ENCODE data around the gene DNAH12.

Gene DNAH12

DNA sequence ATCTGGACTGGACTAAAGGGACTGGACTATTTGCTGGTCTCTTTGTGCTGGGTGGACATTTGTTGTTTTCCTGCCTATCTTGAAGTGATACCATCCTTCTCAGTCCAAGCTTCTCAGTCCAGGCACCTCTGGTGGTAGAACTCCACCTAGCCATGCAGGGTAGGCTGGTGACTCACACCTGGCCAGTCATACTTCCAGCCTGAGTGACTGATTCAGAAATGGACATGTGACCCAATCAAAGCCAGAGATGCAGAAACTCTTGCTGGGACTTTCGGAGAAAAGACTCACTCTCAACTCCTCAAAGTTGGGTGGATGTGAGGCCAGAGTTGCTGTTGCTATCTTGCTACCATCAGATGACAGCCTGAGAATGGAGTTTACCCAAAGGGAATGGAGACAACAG is 246.1 kb downstream of the DNAH12 start:
- DNase-seq = peak; percentile 3

DNA sequence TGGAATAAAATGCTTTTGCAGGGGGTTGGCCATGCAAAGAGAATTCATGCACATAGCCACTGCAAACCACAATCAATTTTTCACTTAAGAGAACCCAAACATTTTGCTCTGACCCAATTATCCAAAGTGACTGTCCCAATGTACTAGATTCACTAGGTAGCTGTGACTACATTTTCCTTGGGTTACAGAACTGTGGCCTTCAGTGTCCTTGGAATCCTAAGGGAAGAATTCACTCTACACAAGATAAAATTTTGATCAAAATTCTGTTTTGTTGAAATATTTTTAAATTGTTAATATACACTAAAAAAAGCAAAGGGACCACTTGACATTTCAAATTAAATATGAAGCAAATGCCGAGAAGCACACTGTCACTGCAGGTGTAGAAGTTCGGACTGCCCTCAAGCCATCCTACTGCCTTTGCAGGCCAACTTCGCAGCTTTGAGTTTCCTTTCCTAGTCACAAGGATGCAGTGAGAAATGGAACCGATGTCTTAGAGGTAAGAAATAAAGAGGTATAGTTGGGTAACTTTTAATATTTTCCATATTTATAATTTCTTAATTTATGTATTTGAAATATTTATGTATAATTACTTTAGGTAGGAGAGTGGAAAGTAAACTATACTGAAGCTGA is 251.1 kb downstream of the DNAH12 start:
- no peak for DNase-seq

DNA sequence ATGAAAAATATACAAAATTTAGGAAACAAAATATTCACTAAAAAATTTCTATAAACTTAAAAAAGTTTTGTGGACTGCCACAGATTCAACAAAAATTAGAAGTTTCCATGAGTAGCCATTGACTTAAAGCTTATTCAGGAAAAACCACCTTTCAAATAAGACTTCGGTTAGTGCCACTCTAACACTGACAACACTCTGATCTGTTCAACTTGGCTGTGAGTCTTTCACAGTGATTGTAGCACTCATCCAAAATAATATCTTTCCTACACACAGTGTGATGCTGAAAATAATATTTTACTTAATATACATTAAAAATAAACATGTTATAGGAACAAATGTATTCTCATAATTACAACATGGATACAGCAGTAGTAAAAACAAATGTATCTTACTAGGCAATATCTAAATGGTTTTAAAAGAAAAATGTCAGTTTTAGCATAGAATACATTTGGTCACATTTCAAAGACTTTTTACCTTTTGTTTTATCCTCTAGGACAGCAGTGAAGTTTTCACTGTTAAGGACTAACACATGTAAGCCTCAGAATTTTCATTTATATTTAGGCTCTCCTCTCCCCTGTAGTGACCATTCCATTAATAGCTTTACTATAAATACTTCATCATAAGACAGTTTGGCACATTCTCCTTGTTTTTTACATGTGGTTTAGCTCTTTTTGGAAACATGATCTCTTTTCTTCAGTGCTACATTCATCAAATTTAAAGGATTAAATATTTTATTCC is 251.8 kb downstream of the DNAH12 start, which contains the start of gene ASB14:
TSS of gene ASB14 (minus strand) at position 527 of the 738 bp plus-strand sequence. CDS start 652 bp downstream, outside the sequence.
- no peak for DNase-seq

DNA sequence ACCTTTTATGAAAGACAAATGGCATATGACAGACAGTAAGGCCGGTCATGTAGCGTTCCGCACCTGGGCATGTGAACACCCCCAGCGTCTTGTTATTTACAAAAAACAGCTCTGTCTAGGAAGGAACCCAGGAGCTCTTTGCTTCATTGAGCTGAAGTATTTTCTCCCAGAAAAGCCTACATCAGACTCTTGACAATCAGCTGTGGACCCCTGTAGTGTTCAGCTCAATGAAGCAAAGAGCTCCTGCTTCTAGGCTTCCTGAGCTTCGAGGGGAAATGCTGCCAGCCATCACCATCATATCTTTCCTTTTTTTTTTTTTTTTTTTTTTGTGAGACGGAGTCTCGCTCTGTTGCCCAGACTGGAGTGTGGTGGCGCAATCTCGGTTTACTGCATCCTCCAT is 255.7 kb downstream of the DNAH12 start:
- DNase-seq = no peak

DNA sequence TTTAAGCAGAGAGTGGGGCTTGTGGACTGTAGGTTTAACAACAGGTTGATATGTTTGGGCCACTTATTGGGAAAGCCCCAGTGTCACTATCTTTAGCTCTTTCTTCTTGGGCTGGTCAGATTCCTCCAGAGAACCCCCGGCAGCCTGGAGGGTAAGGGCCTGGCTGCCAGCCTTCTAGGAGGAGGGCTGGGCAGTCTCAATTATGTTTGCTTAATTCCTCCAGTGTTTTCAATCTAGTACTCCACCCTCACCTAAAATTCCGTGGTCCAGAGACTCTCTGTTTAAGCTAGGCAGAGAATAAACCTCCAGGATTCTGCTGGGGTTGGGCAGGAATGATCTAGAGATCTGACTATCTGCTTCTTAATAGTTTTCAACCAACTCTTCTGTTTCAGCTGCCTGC is 256.9 kb downstream of the DNAH12 start:
- no peak for DNase-seq

DNA sequence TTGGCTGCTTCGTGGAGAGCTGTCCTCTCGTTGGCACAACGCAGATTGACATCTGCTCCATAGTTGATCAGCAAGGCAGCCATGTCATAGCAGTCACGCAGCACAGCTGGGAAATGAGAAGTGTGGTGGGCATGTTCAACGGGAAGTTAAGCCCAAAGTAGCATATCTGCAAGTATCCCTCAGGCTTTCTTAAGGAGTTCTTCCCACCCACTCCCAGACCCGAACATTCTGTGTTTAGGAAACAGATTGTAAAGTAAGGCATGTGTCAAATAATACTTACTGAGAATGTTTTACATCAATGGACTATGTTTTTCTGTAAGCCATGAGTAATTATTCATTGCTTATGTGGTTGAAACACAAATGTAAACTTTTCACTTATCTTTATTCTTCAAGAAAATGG is 260.8 kb downstream of the DNAH12 start:
- no peak for DNase-seq

DNA sequence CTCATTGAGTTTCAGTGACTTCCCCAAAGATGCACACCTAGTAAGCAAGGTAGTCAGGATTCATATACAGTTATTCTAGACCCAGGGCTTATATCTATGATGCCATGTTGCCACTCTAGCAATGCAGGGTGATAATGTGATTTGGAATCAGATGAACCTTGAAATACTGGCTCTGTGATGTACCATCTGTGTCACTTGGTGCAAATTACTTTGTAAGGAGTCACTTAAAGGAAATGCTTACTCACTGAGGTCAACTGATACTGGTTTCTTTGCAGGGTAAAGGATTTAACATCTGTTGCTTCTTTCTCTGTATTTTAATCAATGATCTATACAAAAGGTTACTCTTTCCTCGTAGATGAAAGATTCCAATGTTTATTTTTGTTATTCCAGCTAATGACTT is 262.4 kb downstream of the DNAH12 start:
- peak; percentile 14 for DNase-seq

DNA sequence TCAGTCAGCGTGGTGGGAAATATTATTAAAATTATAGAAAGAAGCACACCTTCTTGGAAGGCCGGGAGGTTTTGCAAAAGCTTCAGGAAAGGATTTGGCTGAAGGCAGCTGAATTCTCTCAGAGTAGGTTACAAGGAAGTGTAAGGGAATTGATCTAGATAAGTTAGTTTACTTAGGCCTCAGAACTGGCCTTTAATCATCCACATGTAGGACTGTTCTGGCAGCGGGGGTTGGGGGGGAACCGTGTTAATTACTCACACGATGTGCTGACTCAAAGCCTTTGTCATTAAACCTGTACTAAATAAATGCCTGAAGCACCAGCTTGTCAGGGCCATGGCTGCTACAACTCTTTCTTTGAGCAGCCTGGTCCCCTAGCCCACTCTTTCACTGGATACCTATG is 264.5 kb downstream of the DNAH12 start:
- no peak for DNase-seq

DNA sequence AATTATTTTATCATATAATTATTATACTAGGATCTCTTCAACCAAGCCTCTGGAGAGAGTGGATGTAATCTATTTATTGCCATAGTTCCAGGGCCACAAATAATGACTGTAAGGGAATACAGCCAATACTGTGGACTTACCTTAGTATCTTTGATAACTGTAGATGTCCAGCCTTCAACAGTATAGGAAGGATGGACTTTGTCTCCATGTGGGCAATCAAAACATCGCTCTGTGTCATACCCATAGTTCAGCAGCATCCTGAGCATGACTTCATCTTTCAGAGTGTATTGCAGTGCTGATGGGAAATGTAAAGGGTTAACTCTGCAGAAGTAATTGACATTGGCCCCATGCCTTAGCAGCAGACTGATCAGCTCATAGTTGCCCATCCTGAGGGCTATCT is 265.9 kb downstream of the DNAH12 start:
- DNase-seq = no peak

DNA sequence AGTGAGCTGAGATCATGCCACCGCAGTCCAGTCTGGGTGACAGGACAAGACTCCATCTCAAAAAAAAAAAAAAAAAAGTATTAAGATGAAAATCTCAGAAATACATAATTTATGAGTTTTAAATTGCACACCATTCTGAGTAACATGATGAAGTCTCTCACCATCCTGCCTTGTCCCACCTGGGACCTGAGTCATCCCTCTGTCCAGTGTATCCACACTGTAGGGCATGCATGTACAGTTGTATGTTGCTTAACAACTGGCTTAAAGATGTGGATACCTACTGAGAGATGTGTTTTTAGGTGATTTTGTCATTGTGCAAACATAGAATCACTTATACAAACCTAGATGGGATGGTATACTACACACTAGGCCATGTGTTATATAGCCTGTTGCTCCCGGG is 268.8 kb downstream of the DNAH12 start:
- no peak for DNase-seq

DNA sequence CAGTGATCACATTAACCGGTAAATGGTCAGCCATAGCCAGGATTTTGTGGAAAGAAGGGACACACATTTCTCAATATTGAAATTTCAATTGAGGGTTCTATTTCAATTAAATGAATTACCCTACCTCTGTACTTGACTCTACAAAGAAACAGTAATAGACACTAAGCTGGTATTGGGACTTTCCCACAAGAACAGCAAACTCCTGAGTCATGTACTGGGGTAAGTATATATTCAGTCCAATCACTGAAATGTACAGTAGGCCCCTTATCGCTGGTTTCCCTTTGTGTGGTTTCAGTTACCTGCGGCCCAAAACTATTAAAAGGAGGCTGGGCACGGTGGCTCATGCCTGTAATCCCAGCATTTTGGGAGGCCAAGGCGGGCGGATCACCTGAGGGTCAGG is 269.3 kb downstream of the DNAH12 start:
- DNase-seq = no peak

DNA sequence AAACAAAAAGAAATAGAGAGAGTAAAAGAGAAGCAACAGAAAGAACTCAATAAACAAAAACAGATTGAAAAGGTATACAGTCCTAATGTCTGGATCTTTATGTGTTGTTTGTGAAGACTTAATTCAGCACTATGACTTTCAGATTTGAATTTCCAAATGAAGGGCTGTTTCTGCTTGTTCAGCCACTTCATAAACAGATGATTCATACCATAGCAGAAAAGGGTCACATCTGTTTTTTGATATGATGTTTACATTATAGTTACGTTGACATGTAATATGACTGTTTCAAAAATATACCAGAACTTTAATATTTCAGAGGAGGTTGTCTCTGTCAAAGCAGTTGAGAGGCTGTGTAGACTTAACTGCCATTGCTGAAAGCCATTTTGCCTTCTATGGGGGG is 275.7 kb downstream of the DNAH12 start:
- DNase-seq = no peak

DNA sequence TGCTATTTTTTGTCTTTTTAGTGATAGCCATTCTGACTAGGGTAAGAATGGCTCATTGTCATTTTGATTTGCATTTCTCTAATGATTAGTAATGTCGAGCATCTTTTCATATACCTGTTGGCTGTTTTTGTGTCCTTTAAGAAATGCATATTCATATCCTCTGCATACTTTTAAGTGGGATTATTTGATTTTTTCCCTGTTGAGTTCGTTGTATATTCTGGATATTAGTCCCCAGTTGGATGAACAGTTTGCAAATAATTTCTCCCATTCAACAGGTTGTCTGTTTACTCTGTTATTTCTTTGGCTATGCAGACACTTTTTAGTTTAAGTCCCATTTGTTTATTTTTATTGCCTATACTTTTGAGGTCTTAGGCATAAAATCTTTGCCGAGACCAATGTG is 282.2 kb downstream of the DNAH12 start:
- no peak for DNase-seq

DNA sequence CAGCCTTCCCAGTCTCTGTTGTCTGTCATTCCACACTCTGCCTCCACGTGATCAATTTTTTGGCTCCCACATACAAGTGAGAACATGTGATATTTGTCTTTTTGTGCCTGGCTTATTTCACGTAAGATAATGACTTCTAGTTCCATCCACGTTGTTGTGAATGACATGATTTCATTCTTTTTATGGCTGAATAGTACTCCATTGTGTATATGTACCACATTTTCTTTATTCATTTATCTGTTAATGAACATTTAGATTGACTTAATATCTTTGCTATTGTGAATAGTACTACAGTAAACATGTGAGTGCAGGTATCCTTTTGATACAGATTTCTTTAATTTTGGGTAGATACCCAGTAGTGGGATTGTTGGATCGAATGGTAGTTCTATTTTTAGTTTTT is 283.0 kb downstream of the DNAH12 start:
- no peak for DNase-seq

DNA sequence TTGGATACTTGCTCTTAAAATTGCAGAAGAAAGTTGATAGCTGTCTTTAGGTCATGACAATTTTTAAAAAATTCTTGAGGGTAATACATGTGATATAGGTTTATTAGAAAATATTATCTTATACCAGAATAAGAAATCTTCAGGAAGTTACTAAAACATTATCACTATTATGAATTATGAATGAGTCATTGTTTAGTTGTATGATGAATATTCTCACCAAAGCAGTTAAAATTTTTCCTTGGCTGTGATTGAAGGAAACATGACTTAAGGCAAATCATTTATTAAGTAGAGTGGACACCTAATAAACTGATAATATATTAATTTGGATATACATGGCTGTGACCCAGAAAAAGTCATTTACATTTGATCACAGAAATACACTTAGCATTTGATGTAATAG is 286.5 kb downstream of the DNAH12 start:
- no peak for DNase-seq

DNA sequence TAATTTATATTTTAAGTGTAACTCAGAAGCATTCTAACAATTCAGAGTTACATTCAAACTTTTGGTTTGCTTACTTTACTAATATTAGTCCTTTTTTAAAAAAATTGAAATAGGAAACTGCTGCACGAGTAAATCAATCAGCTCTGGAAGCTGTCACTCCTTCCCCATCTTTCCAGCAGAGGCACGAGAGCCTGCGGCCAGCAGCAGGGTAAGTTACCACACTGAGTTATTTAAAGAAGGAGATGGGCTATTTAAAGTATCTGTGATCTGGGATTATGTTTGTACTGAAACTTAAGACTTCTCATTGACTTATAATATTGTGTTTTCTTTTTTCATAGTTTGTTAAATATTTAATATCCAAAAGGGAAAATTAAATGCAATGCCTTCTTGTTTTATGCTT is 287.3 kb downstream of the DNAH12 start:
- DNase-seq = no peak

DNA sequence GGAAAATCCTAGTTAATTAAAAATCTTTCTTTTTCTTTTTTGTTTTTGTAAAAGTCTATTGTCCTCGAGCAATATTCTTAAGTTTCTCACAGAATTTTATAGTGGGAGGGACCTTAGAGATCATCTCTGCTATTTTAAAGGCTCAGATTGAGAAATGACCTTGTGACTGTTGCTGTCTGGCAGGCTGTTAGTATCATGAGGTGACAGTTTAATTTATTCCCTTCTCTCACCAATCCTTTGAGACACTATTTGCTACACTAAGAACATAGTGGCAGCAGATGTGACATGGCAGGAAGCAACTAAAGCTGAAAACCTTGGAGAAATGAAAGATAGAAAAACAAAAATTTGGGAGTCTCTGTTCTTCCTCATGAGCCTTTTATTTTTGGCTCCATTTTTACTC is 291.7 kb downstream of the DNAH12 start:
- DNase-seq = no peak

DNA sequence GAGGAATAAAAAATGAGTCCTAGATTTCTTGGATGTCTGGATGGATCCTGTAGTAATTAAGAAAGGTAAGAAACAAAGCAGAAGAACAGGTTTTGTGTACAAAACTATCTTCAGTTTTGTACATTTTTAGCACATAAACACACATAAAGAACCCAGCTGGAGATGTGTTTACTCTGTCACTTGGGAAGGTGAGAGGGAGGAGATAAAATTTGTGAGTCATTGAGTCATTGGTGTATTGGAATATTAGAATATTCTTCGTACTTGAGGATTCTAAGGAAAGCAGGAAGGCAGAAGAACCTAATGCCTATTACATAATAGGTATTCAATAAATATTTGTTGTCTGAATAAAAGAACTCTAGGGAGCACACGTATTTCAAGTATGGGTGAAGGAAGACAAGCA is 299.2 kb downstream of the DNAH12 start:
- no peak for DNase-seq
